Panc1 (cell line): ENCODE measurements around the gene KCNG2.

Experiments
- POLR2AphosphoS5 ChIP-seq: IDR thresholded peaks from 2 replicates; pipeline ENCODE4 v1.6.1; 2012; ENCODE audit warnings: mild to moderate bottlenecking, low read depth, low read length, moderate library complexity
- TCF7L2 ChIP-seq: IDR thresholded peaks from 2 replicates; pipeline ENCODE4 v1.6.1; 2011; ENCODE audit warnings: mild to moderate bottlenecking, low read depth, low read length, inconsistent platforms
- TF ChIP-seq, protein P1 (sequence below): fragments of 450-650 bp; IDR thresholded peaks from 2 replicates; pipeline ENCODE4 v1.5.1; 2017; ENCODE audit warnings: mild to moderate bottlenecking
- TF ChIP-seq, protein P2 (sequence below), 2 experiments: IDR thresholded peaks; 2 replicates each; pipeline ENCODE4 v1.6.1; 2011 to 2012; ENCODE audit warnings: low read depth in 2 of 2, control low read depth in 1 of 2, low read length in 1 of 2, mild to moderate bottlenecking in 1 of 2, moderate library complexity in 1 of 2; ENCODE audit not compliant: insufficient read depth in 1 of 2

DNA sequence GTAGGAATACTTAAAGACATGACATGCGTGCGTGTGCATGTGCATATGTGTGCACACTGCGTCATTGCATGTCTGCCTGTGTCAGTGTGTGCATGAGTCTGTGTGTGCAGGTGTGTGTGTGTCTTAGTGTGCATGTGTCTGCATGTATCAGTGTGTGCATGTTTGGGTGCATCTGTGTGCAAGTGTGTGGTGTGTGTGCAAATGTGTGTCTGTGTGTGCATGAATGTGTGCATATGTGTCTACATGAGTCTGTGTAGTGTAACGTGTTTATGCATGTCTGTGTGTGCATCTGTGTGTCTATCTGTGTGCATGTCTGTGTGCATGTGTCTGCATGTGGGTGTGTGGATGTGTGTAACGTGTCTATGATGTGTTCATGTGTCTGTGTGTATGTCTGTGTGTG lies 30.5 kb downstream of the KCNG2 start:
- TF ChIP-seq, protein P1, sequence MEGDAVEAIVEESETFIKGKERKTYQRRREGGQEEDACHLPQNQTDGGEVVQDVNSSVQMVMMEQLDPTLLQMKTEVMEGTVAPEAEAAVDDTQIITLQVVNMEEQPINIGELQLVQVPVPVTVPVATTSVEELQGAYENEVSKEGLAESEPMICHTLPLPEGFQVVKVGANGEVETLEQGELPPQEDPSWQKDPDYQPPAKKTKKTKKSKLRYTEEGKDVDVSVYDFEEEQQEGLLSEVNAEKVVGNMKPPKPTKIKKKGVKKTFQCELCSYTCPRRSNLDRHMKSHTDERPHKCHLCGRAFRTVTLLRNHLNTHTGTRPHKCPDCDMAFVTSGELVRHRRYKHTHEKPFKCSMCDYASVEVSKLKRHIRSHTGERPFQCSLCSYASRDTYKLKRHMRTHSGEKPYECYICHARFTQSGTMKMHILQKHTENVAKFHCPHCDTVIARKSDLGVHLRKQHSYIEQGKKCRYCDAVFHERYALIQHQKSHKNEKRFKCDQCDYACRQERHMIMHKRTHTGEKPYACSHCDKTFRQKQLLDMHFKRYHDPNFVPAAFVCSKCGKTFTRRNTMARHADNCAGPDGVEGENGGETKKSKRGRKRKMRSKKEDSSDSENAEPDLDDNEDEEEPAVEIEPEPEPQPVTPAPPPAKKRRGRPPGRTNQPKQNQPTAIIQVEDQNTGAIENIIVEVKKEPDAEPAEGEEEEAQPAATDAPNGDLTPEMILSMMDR, result no peak
- TF ChIP-seq POLR2AphosphoS5 (no peak), TCF7L2 (no peak)
- TF ChIP-seq, protein P2, sequence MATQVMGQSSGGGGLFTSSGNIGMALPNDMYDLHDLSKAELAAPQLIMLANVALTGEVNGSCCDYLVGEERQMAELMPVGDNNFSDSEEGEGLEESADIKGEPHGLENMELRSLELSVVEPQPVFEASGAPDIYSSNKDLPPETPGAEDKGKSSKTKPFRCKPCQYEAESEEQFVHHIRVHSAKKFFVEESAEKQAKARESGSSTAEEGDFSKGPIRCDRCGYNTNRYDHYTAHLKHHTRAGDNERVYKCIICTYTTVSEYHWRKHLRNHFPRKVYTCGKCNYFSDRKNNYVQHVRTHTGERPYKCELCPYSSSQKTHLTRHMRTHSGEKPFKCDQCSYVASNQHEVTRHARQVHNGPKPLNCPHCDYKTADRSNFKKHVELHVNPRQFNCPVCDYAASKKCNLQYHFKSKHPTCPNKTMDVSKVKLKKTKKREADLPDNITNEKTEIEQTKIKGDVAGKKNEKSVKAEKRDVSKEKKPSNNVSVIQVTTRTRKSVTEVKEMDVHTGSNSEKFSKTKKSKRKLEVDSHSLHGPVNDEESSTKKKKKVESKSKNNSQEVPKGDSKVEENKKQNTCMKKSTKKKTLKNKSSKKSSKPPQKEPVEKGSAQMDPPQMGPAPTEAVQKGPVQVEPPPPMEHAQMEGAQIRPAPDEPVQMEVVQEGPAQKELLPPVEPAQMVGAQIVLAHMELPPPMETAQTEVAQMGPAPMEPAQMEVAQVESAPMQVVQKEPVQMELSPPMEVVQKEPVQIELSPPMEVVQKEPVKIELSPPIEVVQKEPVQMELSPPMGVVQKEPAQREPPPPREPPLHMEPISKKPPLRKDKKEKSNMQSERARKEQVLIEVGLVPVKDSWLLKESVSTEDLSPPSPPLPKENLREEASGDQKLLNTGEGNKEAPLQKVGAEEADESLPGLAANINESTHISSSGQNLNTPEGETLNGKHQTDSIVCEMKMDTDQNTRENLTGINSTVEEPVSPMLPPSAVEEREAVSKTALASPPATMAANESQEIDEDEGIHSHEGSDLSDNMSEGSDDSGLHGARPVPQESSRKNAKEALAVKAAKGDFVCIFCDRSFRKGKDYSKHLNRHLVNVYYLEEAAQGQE (IDR thresholded peaks at IDR 0.05; ENCODE audit: insufficient read depth in 1 of 2, low read depth in 2 of 2, low read length in 1 of 2), result no peak
